Chondrocyte (in vitro differentiated cells): ENCODE results near the gene HLA-F. TPM values are rescaled to one million over a fixed set of nuclear protein-coding genes. Genes with fewer than 3 reads are reported as not detected.

Experiments
- DNase-seq: peaks from one replicate; pipeline ENCODE4 v3.0.0; 2021; ENCODE audit warnings: mixed read lengths, low spot score
- H3K27ac Mint-ChIP-seq: one replicate; pipeline ENCODE4 v1.8.0; 2021; ENCODE audit warnings: mild to moderate bottlenecking, moderate library complexity, mixed read lengths; ENCODE audit not compliant: unreplicated experiment
- H3K27me3 Mint-ChIP-seq: 2 replicates; pipeline ENCODE4 v1.8.0; 2021; ENCODE audit warnings: low read depth, mixed read lengths
- H3K36me3 Mint-ChIP-seq: 2 replicates; pipeline ENCODE4 v1.8.0; 2021; ENCODE audit warnings: low read depth, mixed read lengths
- H3K4me1 Mint-ChIP-seq: 2 replicates; pipeline ENCODE4 v1.8.0; 2021; ENCODE audit warnings: low read depth, mild to moderate bottlenecking, mixed read lengths
- H3K4me3 Mint-ChIP-seq: one replicate; pipeline ENCODE4 v1.8.0; 2021; ENCODE audit warnings: mild to moderate bottlenecking, moderate library complexity, mixed read lengths; ENCODE audit not compliant: unreplicated experiment
- H3K9me3 Mint-ChIP-seq: 2 replicates; pipeline ENCODE4 v1.8.0; 2021; ENCODE audit warnings: low read depth, mixed read lengths
- total RNA-seq: library from RNA; stranded (reverse); gene quantifications from 3 replicates; pipeline ENCODE4 v1.2.1, GENCODE V29; 2021
- TF ChIP-seq, protein P1 (sequence below): fragments of 200-600 bp; sonication (generic); IDR thresholded peaks from 2 replicates; pipeline ENCODE4 v1.5.0; 2021; ENCODE audit warnings: antibody characterized with exemption, mild to moderate bottlenecking, moderate library complexity

HLA-F gene
- total RNA-seq, 1 donor from 2014 or later, result 6.6 TPM

DNA sequence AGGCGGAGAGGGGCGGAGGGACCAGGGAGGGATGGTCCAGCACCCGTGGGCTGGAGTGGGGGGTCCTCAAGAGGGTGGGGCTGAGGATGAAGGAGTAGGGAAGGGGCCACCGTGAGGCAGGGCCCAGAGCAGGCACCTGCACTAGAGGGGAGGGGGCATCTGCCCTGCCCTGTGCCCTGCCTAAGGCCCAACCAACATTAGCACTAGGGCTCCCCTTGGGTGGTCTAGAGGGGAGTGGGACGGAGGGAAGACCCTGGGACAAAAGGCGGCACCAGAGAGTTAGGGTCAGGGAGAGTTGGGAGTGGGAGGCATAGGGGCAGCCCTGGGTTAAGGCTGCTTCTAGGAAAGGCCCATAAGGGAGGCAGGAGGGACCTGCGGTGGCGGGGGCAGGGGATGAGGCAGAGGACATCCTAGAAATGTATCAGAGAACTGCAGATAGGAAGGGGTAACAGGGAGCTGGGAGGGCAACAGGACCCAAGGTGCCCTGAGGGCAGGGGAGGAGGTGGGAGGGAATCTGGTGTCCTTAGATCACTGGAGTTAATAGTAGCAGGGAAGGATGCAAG lies 24.5 kb downstream of the HLA-F start:
- Mint-ChIP-seq H3K27me3 (no peaks in the 10 kb centered on the region), H3K4me1 (peaks cover 28% of the 10 kb centered on the region), H3K27ac (no peak overlapping the region), H3K4me3 (peak overlapping the region; percentile 98), H3K9me3 (no peaks in the 10 kb centered on the region), H3K36me3 (peaks cover 2% of the 10 kb centered on the region)
- DNase-seq, result no peak
- TF ChIP-seq, protein P1, sequence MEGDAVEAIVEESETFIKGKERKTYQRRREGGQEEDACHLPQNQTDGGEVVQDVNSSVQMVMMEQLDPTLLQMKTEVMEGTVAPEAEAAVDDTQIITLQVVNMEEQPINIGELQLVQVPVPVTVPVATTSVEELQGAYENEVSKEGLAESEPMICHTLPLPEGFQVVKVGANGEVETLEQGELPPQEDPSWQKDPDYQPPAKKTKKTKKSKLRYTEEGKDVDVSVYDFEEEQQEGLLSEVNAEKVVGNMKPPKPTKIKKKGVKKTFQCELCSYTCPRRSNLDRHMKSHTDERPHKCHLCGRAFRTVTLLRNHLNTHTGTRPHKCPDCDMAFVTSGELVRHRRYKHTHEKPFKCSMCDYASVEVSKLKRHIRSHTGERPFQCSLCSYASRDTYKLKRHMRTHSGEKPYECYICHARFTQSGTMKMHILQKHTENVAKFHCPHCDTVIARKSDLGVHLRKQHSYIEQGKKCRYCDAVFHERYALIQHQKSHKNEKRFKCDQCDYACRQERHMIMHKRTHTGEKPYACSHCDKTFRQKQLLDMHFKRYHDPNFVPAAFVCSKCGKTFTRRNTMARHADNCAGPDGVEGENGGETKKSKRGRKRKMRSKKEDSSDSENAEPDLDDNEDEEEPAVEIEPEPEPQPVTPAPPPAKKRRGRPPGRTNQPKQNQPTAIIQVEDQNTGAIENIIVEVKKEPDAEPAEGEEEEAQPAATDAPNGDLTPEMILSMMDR, result no peak

DNA sequence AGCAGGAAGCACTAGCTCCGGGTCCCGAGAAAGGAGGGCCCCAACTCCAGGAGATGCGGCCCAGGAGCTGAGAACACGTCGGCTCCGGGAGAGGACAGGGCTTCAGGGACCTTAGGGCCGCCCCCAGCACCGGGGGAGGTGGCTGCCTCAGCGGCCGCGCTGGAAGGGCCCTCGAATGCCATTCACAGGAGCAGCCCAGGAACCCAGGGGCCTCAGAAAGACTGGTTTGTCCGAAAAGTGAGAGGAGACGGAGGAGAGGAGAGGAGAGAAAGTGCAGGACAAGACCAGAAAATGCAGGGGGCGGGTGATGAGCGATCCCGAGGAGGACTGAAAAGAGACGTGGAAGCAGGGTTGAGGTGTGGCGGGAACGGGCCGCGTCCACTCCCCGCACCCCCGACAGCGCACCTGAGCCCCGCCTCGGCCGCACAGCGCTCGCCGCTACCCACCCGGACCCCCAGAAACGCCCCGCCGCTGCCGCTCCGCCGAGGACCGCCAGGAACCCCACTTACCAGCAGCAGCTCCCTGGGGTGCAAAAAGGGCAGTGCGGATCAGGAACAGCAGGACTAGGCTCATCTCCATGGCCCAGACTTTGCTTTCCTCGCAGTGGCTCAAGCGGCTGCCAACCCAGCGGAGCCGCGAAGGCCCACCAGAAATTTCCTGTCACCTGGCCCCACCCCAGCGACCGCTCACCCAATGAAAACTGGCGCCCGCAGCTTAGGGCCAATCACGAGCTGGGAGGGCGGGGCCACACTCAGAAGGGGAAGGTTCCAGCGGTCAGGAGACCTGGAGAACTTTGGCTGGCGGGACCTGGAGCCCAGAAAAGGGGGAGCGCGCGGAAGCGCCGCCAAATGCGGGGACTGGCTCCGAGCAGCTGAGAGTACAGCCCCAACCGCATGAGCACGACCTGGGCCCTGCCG lies 25.4 kb downstream of the HLA-F start:
- H3K27ac Mint-ChIP-seq, result peak overlapping the region; percentile 32
- H3K36me3 Mint-ChIP-seq, result peaks cover 2% of the 10 kb centered on the region
- H3K9me3 Mint-ChIP-seq, result no peaks in the 10 kb centered on the region
- DNase-seq, result no peak
- H3K4me3 Mint-ChIP-seq, result peak overlapping the region; percentile 98
- no peaks in the 10 kb centered on the region for H3K27me3 Mint-ChIP-seq
- H3K4me1 Mint-ChIP-seq, result peaks cover 35% of the 10 kb centered on the region
- TF ChIP-seq, protein P1, result peak; percentile 17

DNA sequence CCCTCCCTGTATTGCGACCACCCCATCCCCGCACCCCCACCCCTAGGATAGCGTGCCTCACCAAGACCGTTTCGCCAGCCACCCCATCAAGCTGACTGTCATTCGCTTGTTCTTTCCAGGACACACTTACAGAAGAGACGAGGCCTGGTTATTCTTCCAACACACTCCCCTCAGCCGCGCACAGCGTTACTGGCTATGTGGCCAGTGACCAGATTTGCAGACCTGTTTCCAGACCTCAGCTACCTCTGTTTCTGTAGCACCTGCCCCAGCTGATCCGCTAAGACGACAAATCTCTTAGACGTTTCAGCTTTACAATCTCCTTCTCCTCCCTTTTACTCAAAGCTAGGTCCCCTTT lies 26.1 kb downstream of the HLA-F start:
- no peak for DNase-seq

DNA sequence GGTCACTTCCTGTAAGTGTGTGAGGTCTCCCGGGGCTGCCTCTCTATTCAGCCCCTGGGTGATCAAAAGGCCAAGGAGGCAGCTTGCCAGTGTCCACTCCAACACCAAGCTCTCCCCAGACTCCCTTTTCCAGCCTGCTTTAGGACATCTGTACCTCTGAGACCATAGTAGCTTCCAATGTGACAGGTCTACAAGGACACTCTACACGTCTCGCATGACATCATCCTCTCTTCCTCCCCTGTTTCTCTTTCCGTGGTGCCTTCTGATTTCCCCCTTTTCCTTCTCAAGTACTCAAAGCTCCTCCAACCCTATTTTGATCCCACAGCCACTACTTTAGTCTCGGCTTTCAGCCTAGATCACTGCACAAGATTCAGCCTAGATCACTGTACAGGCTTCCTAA lies 26.4 kb downstream of the HLA-F start:
- H3K27me3 Mint-ChIP-seq, result no peaks in the 10 kb centered on the region

More for the DNA sequence above, 26.1 kb downstream of the HLA-F start:
- no peaks in the 10 kb centered on the region for H3K27me3 Mint-ChIP-seq
- peaks cover 37% of the 10 kb centered on the region for H3K4me1 Mint-ChIP-seq
- peak overlapping the region; percentile 98 for H3K4me3 Mint-ChIP-seq
- H3K9me3 Mint-ChIP-seq, result no peaks in the 10 kb centered on the region
- H3K36me3 Mint-ChIP-seq, result peaks cover 2% of the 10 kb centered on the region
- peak overlapping the region; percentile 32 for H3K27ac Mint-ChIP-seq
- TF ChIP-seq, protein P1, result no peak

DNA sequence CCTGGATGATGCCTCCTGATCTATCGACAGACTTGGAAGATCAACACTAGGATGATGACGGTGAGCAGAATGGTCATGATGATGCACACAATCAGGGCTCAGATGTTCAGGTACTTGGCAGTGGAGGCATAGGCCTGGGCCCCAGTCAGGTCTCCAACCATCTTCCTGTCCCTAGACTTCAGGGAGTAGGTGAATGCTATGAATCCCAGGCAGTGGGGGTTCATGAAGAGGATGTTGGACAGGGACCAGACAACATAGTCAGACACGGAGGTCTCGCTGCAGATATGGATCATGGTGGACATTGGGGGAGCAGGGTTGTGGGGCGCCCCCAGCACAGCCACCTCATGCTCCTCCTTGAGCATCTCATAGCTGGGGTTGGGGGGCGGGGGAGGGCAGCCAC lies 27.5 kb downstream of the HLA-F start:
- DNase-seq, result no peak
- peaks cover 2% of the 10 kb centered on the region for H3K36me3 Mint-ChIP-seq
- TF ChIP-seq, protein P1, result no peak
- no peak overlapping the region for H3K4me3 Mint-ChIP-seq
- no peak overlapping the region for H3K27ac Mint-ChIP-seq
- peaks cover 7% of the 10 kb centered on the region for H3K27me3 Mint-ChIP-seq
- H3K9me3 Mint-ChIP-seq, result no peaks in the 10 kb centered on the region
- peaks cover 37% of the 10 kb centered on the region for H3K4me1 Mint-ChIP-seq

More for the DNA sequence above, 26.4 kb downstream of the HLA-F start:
- no peaks in the 10 kb centered on the region for H3K9me3 Mint-ChIP-seq
- H3K36me3 Mint-ChIP-seq, result peaks cover 2% of the 10 kb centered on the region
- peaks cover 37% of the 10 kb centered on the region for H3K4me1 Mint-ChIP-seq
- peak overlapping the region; percentile 22 for H3K27ac Mint-ChIP-seq
- TF ChIP-seq, protein P1, result no peak
- DNase-seq, result no peak
- peak overlapping the region; percentile 98 for H3K4me3 Mint-ChIP-seq
